Measurements from ENCODE around the gene CLASP1. TPM values are rescaled to one million over a fixed set of nuclear protein-coding genes. Genes with fewer than 3 reads are reported as not detected.

The CLASP1 gene
- total and polyA plus RNA-seq, 4 donors, result 7.5 to 50.0 (median 21.9) TPM

DNA sequence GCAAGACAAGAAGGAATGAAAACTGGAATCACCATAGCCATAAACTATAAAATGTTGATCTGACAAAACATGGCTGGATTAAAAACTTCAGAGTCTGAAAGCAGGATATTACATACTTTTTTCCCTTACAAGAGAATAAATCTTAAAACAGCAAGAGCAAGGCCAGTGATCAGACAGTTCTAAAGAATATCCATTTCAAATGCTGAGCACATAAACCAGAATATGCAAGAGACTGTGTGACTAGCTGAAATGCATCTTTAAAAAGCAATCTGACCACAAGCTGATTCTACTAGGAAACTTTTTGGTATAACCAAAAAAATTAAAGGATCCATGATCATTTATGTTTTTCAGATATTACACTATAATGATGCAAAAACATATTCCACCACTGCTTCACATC, 239.3 kb downstream of the CLASP1 start:
- Histone ChIP-seq H3K36me3 (ENCODE audit: control insufficient read depth in 4 of 4, insufficient read depth in 3 of 4, low read depth in 1 of 4, low read length in 3 of 4) (peaks cover 0 to 40% (median 21%) of the 10 kb centered on the region in 4 donors), H3K4me1 (ENCODE audit: control insufficient read depth in 4 of 4, insufficient read depth in 4 of 4, low read length in 3 of 4) (no peaks in the 10 kb centered on the region)

DNA sequence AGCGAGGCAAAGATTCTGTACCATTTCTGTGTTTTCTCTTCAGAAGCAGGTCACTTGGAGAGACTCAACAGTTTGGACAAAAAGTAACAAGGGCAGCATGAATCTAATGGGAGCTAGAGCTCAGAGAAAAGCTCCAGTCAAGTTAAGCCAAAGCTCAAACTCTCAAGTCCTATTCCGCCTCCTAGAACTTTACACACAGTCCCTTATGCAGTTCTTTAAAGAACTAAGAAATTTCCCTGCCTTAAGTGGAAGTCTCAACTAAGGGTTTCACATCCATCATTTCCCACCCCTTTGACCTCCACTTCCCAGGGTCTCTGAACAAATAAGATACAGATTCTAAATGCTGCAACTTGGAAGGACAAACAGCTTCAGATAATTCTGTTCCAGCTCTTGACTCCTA, 239.9 kb downstream of the CLASP1 start:
- no peak for DNase-seq (ENCODE audit: low spot score)
- WGBS, result 93% methylated on average over 2 of the region's 2 CpGs
- no peak for TF ChIP-seq JUND (IDR thresholded peaks at IDR 0.05)
- TF ChIP-seq EGR1 (IDR thresholded peaks at IDR 0.05; ENCODE audit: low read depth in 2 of 2), result no peak
- H3K36me3 ChIP-seq (ENCODE audit: control insufficient read depth in 4 of 4, insufficient read depth in 3 of 4, low read depth in 1 of 4, low read length in 3 of 4), result peaks cover 0 to 37% (median 22%) of the 10 kb centered on the region in 4 donors
- no peak overlapping the region for H3K4me3 ChIP-seq (ENCODE audit: low read depth in 1 of 3, low read length in 3 of 3)
- no peaks in the 10 kb centered on the region for H3K9me3 ChIP-seq (ENCODE audit: control insufficient read depth in 4 of 4, low read length in 3 of 4)
- no peaks in the 10 kb centered on the region for H3K27me3 ChIP-seq (ENCODE audit: control insufficient read depth in 4 of 4, insufficient read depth in 4 of 4, low read length in 3 of 4)
- no peak overlapping the region for H3K27ac ChIP-seq (ENCODE audit: low read depth in 1 of 2, low read length in 2 of 2)
- H3K9ac ChIP-seq (ENCODE audit: low read depth in 1 of 2, low read length in 2 of 2), result no peak overlapping the region
- no peaks in the 10 kb centered on the region for H3K4me1 ChIP-seq (ENCODE audit: control insufficient read depth in 4 of 4, insufficient read depth in 4 of 4, low read length in 3 of 4)

More for the DNA sequence above, 239.3 kb downstream of the CLASP1 start:
- Histone ChIP-seq H3K27ac (ENCODE audit: low read depth in 1 of 2, low read length in 2 of 2) (no peak overlapping the region), H3K27me3 (ENCODE audit: control insufficient read depth in 4 of 4, insufficient read depth in 4 of 4, low read length in 3 of 4) (no peaks in the 10 kb centered on the region), H3K9me3 (ENCODE audit: control insufficient read depth in 4 of 4, low read length in 3 of 4) (no peaks in the 10 kb centered on the region), H3K9ac (ENCODE audit: low read depth in 1 of 2, low read length in 2 of 2) (no peak overlapping the region), H3K4me3 (ENCODE audit: low read depth in 1 of 3, low read length in 3 of 3) (no peak overlapping the region)
- no peak for TF ChIP-seq YY1 (IDR thresholded peaks at IDR 0.05)
- TF ChIP-seq, protein P1, sequence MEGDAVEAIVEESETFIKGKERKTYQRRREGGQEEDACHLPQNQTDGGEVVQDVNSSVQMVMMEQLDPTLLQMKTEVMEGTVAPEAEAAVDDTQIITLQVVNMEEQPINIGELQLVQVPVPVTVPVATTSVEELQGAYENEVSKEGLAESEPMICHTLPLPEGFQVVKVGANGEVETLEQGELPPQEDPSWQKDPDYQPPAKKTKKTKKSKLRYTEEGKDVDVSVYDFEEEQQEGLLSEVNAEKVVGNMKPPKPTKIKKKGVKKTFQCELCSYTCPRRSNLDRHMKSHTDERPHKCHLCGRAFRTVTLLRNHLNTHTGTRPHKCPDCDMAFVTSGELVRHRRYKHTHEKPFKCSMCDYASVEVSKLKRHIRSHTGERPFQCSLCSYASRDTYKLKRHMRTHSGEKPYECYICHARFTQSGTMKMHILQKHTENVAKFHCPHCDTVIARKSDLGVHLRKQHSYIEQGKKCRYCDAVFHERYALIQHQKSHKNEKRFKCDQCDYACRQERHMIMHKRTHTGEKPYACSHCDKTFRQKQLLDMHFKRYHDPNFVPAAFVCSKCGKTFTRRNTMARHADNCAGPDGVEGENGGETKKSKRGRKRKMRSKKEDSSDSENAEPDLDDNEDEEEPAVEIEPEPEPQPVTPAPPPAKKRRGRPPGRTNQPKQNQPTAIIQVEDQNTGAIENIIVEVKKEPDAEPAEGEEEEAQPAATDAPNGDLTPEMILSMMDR (IDR thresholded peaks at IDR 0.05; ENCODE audit: low read depth, low read length, missing input control), result no peak
- no peak for DNase-seq (ENCODE audit: low spot score)

DNA sequence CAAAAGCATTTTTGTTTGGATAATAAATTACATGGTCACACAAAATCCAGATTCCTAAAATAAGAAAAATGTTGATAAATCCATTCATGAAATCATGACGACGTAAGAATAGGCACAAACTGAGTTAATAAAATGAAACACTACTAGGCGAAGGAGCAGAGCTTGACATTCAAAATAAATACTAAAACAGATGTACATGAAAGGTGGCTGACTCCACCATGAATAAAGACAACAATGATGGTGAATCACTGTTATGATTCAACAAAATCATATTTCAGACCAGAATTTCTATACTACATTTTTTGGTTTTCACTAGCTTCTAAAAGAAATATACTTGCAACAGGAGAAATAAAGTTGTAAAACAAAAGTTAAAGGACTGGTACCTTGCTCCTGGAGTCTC, 240.6 kb downstream of the CLASP1 start:
- H3K4me3 ChIP-seq (ENCODE audit: low read depth in 1 of 3, low read length in 3 of 3), result no peak overlapping the region
- no peaks in the 10 kb centered on the region for H3K4me1 ChIP-seq (ENCODE audit: control insufficient read depth in 4 of 4, insufficient read depth in 4 of 4, low read length in 3 of 4)
- no peaks in the 10 kb centered on the region for H3K9me3 ChIP-seq (ENCODE audit: control insufficient read depth in 4 of 4, low read length in 3 of 4)
- no peak overlapping the region for H3K9ac ChIP-seq (ENCODE audit: low read depth in 1 of 2, low read length in 2 of 2)
- no peaks in the 10 kb centered on the region for H3K27me3 ChIP-seq (ENCODE audit: control insufficient read depth in 4 of 4, insufficient read depth in 4 of 4, low read length in 3 of 4)
- H3K36me3 ChIP-seq (ENCODE audit: control insufficient read depth in 4 of 4, insufficient read depth in 3 of 4, low read depth in 1 of 4, low read length in 3 of 4), result peaks cover 0 to 41% (median 24%) of the 10 kb centered on the region in 4 donors
- DNase-seq (ENCODE audit: low spot score), result no peak
- TF ChIP-seq, protein P2, sequence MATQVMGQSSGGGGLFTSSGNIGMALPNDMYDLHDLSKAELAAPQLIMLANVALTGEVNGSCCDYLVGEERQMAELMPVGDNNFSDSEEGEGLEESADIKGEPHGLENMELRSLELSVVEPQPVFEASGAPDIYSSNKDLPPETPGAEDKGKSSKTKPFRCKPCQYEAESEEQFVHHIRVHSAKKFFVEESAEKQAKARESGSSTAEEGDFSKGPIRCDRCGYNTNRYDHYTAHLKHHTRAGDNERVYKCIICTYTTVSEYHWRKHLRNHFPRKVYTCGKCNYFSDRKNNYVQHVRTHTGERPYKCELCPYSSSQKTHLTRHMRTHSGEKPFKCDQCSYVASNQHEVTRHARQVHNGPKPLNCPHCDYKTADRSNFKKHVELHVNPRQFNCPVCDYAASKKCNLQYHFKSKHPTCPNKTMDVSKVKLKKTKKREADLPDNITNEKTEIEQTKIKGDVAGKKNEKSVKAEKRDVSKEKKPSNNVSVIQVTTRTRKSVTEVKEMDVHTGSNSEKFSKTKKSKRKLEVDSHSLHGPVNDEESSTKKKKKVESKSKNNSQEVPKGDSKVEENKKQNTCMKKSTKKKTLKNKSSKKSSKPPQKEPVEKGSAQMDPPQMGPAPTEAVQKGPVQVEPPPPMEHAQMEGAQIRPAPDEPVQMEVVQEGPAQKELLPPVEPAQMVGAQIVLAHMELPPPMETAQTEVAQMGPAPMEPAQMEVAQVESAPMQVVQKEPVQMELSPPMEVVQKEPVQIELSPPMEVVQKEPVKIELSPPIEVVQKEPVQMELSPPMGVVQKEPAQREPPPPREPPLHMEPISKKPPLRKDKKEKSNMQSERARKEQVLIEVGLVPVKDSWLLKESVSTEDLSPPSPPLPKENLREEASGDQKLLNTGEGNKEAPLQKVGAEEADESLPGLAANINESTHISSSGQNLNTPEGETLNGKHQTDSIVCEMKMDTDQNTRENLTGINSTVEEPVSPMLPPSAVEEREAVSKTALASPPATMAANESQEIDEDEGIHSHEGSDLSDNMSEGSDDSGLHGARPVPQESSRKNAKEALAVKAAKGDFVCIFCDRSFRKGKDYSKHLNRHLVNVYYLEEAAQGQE (IDR thresholded peaks at IDR 0.05), result no peak
- TF ChIP-seq NR2F2 (IDR thresholded peaks at IDR 0.05) (no peak), HNF4G (IDR thresholded peaks at IDR 0.05) (no peak), HNF4A (conservative IDR thresholded peaks at IDR 0.05) (no peak), TAF1 (conservative IDR thresholded peaks at IDR 0.05) (no peak), JUND (IDR thresholded peaks at IDR 0.05) (no peak), SP1 (IDR thresholded peaks at IDR 0.05) (no peak), FOXA2 (IDR thresholded peaks at IDR 0.05) (no peak), GABPA (IDR thresholded peaks at IDR 0.05 in 1 of 2, conservative IDR thresholded peaks at IDR 0.05 in 1 of 2) (no peak), FOXA1 (IDR thresholded peaks at IDR 0.05) (no peak), YY1 (IDR thresholded peaks at IDR 0.05) (no peak), RXRA (IDR thresholded peaks at IDR 0.05) (no peak), EGR1 (IDR thresholded peaks at IDR 0.05; ENCODE audit: low read depth in 2 of 2) (no peak), RAD21 (IDR thresholded peaks at IDR 0.05) (no peak)
- TF ChIP-seq, protein P1 (IDR thresholded peaks at IDR 0.05; ENCODE audit: low read depth, low read length, missing input control), result no peak
- TF ChIP-seq, protein P3, sequence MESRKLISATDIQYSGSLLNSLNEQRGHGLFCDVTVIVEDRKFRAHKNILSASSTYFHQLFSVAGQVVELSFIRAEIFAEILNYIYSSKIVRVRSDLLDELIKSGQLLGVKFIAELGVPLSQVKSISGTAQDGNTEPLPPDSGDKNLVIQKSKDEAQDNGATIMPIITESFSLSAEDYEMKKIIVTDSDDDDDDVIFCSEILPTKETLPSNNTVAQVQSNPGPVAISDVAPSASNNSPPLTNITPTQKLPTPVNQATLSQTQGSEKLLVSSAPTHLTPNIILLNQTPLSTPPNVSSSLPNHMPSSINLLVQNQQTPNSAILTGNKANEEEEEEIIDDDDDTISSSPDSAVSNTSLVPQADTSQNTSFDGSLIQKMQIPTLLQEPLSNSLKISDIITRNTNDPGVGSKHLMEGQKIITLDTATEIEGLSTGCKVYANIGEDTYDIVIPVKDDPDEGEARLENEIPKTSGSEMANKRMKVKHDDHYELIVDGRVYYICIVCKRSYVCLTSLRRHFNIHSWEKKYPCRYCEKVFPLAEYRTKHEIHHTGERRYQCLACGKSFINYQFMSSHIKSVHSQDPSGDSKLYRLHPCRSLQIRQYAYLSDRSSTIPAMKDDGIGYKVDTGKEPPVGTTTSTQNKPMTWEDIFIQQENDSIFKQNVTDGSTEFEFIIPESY (IDR thresholded peaks at IDR 0.05), result no peak
- TF ChIP-seq, protein P4, sequence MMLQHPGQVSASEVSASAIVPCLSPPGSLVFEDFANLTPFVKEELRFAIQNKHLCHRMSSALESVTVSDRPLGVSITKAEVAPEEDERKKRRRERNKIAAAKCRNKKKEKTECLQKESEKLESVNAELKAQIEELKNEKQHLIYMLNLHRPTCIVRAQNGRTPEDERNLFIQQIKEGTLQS (IDR thresholded peaks at IDR 0.05), result no peak
- TF ChIP-seq, protein P5, sequence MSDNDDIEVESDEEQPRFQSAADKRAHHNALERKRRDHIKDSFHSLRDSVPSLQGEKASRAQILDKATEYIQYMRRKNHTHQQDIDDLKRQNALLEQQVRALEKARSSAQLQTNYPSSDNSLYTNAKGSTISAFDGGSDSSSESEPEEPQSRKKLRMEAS (IDR thresholded peaks at IDR 0.05), result no peak
- WGBS, result 97% methylated on average over 3 of the region's 3 CpGs
- H3K27ac ChIP-seq (ENCODE audit: low read depth in 1 of 2, low read length in 2 of 2), result no peak overlapping the region
